GF-D8 (cell line): Measurements from ENCODE around the gene METTL16.
"Not testable (repeated sequence)": the region's sequence is repeated elsewhere in the genome, so short reads cannot be mapped to it uniquely, and the experiment has no call there.

Experiments
- DNase-seq: peaks from one replicate; lab custom pipeline; 2025; lab: John Stamatoyannopoulos, UW

METTL16 gene

GRCh38 chr17:2511462-2512369 lies at the start of gene METTL16:
METTL16 (minus strand) TSS chr17:2511888; CDS start chr17:2502331, 9,557 bp downstream.
- peak; percentile 83 for DNase-seq

GRCh38 chr17:2560658-2561057 lies 49.0 kb upstream of the METTL16 start:
- DNase-seq = no peak

- no peak for DNase-seq
These were observed 40.2 kb upstream of the METTL16 start for GRCh38 chr17:2551928-2552327.

- DNase-seq = no peak
These were observed 39.8 kb upstream of the METTL16 start for GRCh38 chr17:2551493-2551892.

- no peak for DNase-seq
These were observed 37.9 kb upstream of the METTL16 start for GRCh38 chr17:2549392-2550211.

- not testable (repeated sequence) for DNase-seq
These were observed 36.3 kb upstream of the METTL16 start for GRCh38 chr17:2548026-2548425.

GRCh38 chr17:2547176-2547575 lies 35.5 kb upstream of the METTL16 start:
- no peak for DNase-seq

- no peak for DNase-seq
These were observed 33.7 kb upstream of the METTL16 start for GRCh38 chr17:2545393-2545792.

GRCh38 chr17:2542456-2542855 lies 30.8 kb upstream of the METTL16 start:
- no peak for DNase-seq

- DNase-seq = no peak
These were observed 30.4 kb upstream of the METTL16 start for GRCh38 chr17:2542056-2542455.

- not testable (repeated sequence) for DNase-seq
These were observed 25.9 kb upstream of the METTL16 start for GRCh38 chr17:2537579-2537978.

- DNase-seq = no peak
These were observed 20.5 kb upstream of the METTL16 start for GRCh38 chr17:2532146-2532720.

GRCh38 chr17:2531243-2531954 lies 19.7 kb upstream of the METTL16 start:
- DNase-seq = peak; percentile 13

- DNase-seq = not testable (repeated sequence)
These were observed 10.2 kb upstream of the METTL16 start for GRCh38 chr17:2521775-2522410.

- DNase-seq = no peak
These were observed 9.6 kb upstream of the METTL16 start for GRCh38 chr17:2521257-2521656.

GRCh38 chr17:2517539-2517938 lies 5.9 kb upstream of the METTL16 start:
- no peak for DNase-seq

GRCh38 chr17:2511138-2511461 lies 588 bp downstream of the METTL16 start:
- DNase-seq = no peak

GRCh38 chr17:2510559-2510958 lies 1.1 kb downstream of the METTL16 start:
- no peak for DNase-seq

- no peak for DNase-seq
These were observed 3.7 kb downstream of the METTL16 start for GRCh38 chr17:2508035-2508434.

- DNase-seq = not testable (repeated sequence)
These were observed 4.7 kb downstream of the METTL16 start for GRCh38 chr17:2507015-2507414.

GRCh38 chr17:2503627-2504026 lies 8.1 kb downstream of the METTL16 start:
- DNase-seq = no peak
